ENCODE results near the gene CEP85. TPM values are rescaled to one million over a fixed set of nuclear protein-coding genes. Genes with fewer than 3 reads are reported as not detected.

CEP85 gene
- total RNA-seq, 1 donor from 2014 or later, result 10.2 TPM

- Histone ChIP-seq H3K9me3 (no peaks in the 10 kb centered on the region), H3K27ac (no peak overlapping the region), H3K4me3 (no peak overlapping the region), H3K4me1 (peaks cover 4% of the 10 kb centered on the region), H3K36me3 (no peaks in the 10 kb centered on the region), H3K27me3 (ENCODE audit: low read depth) (no peaks in the 10 kb centered on the region)
- no peak for ATAC-seq
- intact Hi-C loops (cut with DNase I), result no loop called here
- no peak for DNase-seq
- TF ChIP-seq, protein P1, sequence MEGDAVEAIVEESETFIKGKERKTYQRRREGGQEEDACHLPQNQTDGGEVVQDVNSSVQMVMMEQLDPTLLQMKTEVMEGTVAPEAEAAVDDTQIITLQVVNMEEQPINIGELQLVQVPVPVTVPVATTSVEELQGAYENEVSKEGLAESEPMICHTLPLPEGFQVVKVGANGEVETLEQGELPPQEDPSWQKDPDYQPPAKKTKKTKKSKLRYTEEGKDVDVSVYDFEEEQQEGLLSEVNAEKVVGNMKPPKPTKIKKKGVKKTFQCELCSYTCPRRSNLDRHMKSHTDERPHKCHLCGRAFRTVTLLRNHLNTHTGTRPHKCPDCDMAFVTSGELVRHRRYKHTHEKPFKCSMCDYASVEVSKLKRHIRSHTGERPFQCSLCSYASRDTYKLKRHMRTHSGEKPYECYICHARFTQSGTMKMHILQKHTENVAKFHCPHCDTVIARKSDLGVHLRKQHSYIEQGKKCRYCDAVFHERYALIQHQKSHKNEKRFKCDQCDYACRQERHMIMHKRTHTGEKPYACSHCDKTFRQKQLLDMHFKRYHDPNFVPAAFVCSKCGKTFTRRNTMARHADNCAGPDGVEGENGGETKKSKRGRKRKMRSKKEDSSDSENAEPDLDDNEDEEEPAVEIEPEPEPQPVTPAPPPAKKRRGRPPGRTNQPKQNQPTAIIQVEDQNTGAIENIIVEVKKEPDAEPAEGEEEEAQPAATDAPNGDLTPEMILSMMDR (IDR thresholded peaks at IDR 0.05), result no peak
Observed at GRCh38 chr1:26197813-26198212, 36.2 kb upstream of the CEP85 start.

GRCh38 chr1:26200413-26200812, 33.6 kb upstream of the CEP85 start:
- DNase-seq, result no peak
- TF ChIP-seq, protein P1 (IDR thresholded peaks at IDR 0.05), result no peak

GRCh38 chr1:26203642-26204318, 30.2 kb upstream of the CEP85 start:
- Histone ChIP-seq H3K4me1 (peaks cover 4% of the 10 kb centered on the region), H3K36me3 (no peaks in the 10 kb centered on the region), H3K27me3 (ENCODE audit: low read depth) (no peaks in the 10 kb centered on the region), H3K9me3 (no peaks in the 10 kb centered on the region), H3K4me3 (no peak overlapping the region), H3K27ac (no peak overlapping the region)
- intact Hi-C loops (cut with DNase I), result no loop called here
- ATAC-seq (no peak), DNase-seq (no peak)
- TF ChIP-seq, protein P1 (IDR thresholded peaks at IDR 0.05), result no peak

More at GRCh38 chr1:26200413-26200812, 33.6 kb upstream of the CEP85 start:
- Histone ChIP-seq H3K4me3 (no peak overlapping the region), H3K27me3 (ENCODE audit: low read depth) (no peaks in the 10 kb centered on the region), H3K4me1 (peaks cover 4% of the 10 kb centered on the region), H3K27ac (no peak overlapping the region), H3K9me3 (no peaks in the 10 kb centered on the region), H3K36me3 (no peaks in the 10 kb centered on the region)
- no peak for ATAC-seq
- intact Hi-C loops (cut with DNase I), result no loop called here

DNA sequence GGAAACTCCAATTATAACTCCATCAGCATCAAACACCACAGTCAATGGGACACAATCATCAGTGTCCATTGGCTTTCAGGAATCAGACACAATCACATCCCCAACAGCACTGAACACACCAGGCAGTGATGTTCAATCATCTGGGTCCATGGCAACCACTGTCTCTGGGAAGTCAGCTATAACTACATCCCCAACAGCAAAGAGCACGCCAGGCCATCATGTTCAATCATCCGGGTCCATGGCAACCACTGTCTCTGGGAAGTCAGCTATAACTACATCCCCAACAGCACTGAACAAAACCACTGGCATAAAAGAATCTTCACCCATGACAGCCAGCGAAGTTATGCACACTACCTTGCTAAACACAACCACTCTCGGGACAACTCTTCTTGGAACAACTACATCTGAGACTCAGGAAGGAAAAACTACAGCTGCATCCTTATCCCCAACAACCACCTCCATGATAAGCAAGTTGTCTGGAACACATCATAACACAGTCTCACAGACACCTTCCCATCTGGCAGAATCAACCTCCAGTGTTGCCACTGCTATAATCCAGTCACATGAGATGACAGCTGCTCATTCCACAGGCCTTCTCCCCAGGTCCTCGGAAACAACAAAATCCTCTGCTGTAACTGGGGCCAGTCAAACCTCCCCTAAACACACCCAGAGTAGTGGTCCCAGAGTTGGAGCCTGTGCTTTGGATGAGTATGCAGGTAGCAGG, 23.7 kb upstream of the CEP85 start:
- Histone ChIP-seq H3K4me3 (no peak overlapping the region), H3K36me3 (no peaks in the 10 kb centered on the region), H3K4me1 (no peaks in the 10 kb centered on the region), H3K27ac (no peak overlapping the region), H3K27me3 (ENCODE audit: low read depth) (no peaks in the 10 kb centered on the region), H3K9me3 (no peaks in the 10 kb centered on the region)
- intact Hi-C loops (cut with DNase I), result no loop called here
- DNase-seq (no peak), ATAC-seq (no peak)
- TF ChIP-seq, protein P1 (IDR thresholded peaks at IDR 0.05), result no peak

DNA sequence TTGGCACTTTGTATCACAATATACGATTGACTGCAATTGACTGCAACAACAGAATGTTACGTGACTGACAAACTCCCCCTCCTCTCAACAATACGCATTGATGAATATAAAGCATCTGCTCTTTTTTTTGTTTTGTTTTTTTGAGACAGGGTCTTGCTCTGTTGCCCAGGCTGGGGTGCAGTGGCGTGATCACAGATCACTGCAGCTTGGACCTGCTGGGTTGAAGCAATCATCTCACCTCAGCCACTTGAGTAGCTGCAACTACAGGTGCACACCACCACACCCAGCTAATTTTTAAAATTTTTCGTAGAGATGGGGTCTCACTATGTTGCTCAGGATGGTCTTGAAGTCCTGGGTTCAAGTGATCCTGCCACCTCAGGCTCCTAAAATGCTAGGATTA, 21.3 kb upstream of the CEP85 start:
- TF ChIP-seq, protein P1 (IDR thresholded peaks at IDR 0.05), result no peak
- ATAC-seq, result no peak
- Histone ChIP-seq H3K4me3 (no peak overlapping the region), H3K27me3 (ENCODE audit: low read depth) (no peaks in the 10 kb centered on the region), H3K4me1 (no peaks in the 10 kb centered on the region), H3K36me3 (no peaks in the 10 kb centered on the region), H3K27ac (no peak overlapping the region), H3K9me3 (no peaks in the 10 kb centered on the region)
- intact Hi-C loops (cut with DNase I), result no loop called here
- DNase-seq, result no peak

Measured in lower lobe of right lung (tissue), 2 donors.